ENCODE results near the gene ABHD17A.

GRCh38 chr19:1827566-1828278 lies 57.6 kb downstream of the ABHD17A start:
- TF ChIP-seq CTCF (IDR thresholded peaks at IDR 0.05) (no peak), EZH2 (IDR thresholded peaks at IDR 0.05) (no peak), EZH2phosphoT487 (IDR thresholded peaks at IDR 0.05) (no peak)

All from neural progenitor cell (in vitro differentiated cells).